ENCODE data around the gene TENM3. TPM values are rescaled to one million over a fixed set of nuclear protein-coding genes. Genes with fewer than 3 reads are reported as not detected.

TENM3 gene
- total and polyA plus RNA-seq, 10 of the 15 experiments (the other 5 are each of a cell fraction or from before 2014, with no cell fraction given) = 0.01 to 1.7 (median 0.08) TPM; not detected in 2

DNA sequence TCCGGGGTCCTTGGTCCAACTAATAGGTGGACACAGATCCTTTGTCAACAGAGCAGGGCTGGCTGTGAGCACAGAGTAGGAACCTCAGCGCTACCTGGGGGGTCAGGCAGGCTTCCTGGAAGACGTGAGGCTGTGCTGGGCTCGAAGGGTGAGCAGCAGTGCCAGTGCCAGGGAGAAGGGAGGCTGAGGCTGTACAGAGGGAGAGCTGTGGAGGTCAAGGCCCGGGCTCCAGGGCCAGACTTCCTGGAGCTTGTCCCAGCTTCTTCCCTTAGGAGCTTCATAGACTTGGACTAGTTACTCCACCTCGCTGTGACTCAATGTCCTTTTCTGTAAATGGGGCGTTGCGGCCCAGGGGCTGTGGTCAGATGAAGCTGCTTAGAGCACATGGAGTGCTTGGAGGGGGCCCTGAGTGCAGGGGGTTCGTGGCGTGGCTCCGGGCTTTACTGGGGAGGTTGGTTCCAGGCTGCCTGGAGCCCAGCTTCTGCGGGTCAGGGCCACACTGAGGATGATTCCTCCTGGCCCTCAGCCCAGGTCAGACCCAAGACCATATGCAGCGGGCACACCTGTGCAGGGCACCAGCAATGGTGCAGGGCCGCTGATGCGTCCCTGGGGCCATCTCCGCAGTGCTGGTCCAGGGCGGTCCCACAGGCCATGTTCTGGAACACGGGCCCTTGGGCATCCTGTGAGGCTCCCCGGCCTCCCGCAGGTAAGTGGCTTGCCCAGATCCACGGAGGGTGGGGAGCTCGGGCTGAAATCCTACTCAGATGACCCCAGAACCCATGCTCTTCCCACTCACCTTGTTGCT lies 575.9 kb downstream of the TENM3 start:
- H3K4me1 ChIP-seq (ENCODE audit: control insufficient read depth, insufficient read depth, low read length) = peaks cover 6% of the 10 kb centered on the region; the same call in 1 of the 2 replicates
- BruUV-seq (replicated peaks) = no TSS peak
- TF ChIP-seq, protein P1, sequence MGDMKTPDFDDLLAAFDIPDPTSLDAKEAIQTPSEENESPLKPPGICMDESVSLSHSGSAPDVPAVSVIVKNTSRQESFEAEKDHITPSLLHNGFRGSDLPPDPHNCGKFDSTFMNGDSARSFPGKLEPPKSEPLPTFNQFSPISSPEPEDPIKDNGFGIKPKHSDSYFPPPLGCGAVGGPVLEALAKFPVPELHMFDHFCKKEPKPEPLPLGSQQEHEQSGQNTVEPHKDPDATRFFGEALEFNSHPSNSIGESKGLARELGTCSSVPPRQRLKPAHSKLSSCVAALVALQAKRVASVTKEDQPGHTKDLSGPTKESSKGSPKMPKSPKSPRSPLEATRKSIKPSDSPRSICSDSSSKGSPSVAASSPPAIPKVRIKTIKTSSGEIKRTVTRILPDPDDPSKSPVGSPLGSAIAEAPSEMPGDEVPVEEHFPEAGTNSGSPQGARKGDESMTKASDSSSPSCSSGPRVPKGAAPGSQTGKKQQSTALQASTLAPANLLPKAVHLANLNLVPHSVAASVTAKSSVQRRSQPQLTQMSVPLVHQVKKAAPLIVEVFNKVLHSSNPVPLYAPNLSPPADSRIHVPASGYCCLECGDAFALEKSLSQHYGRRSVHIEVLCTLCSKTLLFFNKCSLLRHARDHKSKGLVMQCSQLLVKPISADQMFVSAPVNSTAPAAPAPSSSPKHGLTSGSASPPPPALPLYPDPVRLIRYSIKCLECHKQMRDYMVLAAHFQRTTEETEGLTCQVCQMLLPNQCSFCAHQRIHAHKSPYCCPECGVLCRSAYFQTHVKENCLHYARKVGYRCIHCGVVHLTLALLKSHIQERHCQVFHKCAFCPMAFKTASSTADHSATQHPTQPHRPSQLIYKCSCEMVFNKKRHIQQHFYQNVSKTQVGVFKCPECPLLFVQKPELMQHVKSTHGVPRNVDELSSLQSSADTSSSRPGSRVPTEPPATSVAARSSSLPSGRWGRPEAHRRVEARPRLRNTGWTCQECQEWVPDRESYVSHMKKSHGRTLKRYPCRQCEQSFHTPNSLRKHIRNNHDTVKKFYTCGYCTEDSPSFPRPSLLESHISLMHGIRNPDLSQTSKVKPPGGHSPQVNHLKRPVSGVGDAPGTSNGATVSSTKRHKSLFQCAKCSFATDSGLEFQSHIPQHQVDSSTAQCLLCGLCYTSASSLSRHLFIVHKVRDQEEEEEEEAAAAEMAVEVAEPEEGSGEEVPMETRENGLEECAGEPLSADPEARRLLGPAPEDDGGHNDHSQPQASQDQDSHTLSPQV (IDR thresholded peaks at IDR 0.05) = no peak
- no peak for TF ChIP-seq ZNF217 (IDR thresholded peaks at IDR 0.05)
- TF ChIP-seq SUPT20H (IDR thresholded peaks at IDR 0.05; ENCODE audit: borderline replicate concordance, control insufficient read depth, low read depth, low read length) = no peak
- TF ChIP-seq RFX5 (IDR thresholded peaks at IDR 0.05; ENCODE audit: low read depth, low read length) = no peak
- TF ChIP-seq MEF2B (IDR thresholded peaks at IDR 0.05; ENCODE audit: partially characterized antibody, poor library complexity, severe bottlenecking) = no peak
- TF ChIP-seq CBX5 (IDR thresholded peaks at IDR 0.05; ENCODE audit: low read depth) = no peak
- TF ChIP-seq SUZ12 (IDR thresholded peaks at IDR 0.05; ENCODE audit: unreplicated experiment) = no peak
- no peak for TF ChIP-seq SMAD5 (IDR thresholded peaks at IDR 0.05; ENCODE audit: low read depth)
- no peak for TF ChIP-seq ZBED1 (IDR thresholded peaks at IDR 0.05; ENCODE audit: borderline replicate concordance)
- no peak for TF ChIP-seq ZNF687 (IDR thresholded peaks at IDR 0.05)
- TF ChIP-seq POU2F2 (IDR thresholded peaks at IDR 0.05; ENCODE audit: borderline replicate concordance, low read depth, low read length) = no peak
- no peak for TF ChIP-seq TCF12 (IDR thresholded peaks at IDR 0.05; ENCODE audit: low read depth, low read length)

More for the DNA sequence above, 575.9 kb downstream of the TENM3 start:
- Histone ChIP-seq H3K4me2 (ENCODE audit: control insufficient read depth, insufficient read depth) (no peak overlapping the region), H3K79me2 (ENCODE audit: control insufficient read depth, insufficient read depth, low read length) (no peaks in the 10 kb centered on the region), H3K4me3 (no peak overlapping the region), H3K27me3 (replicated peaks in 1 of 2; ENCODE audit: control insufficient read depth in 2 of 2, insufficient read depth in 2 of 2, low read length in 1 of 2) (no peaks in the 10 kb centered on the region), H3K27ac (ENCODE audit: control insufficient read depth, insufficient read depth) (no peak overlapping the region), H2AFZ (ENCODE audit: control insufficient read depth, low read depth, low read length) (no peak overlapping the region), H4K20me1 (ENCODE audit: control insufficient read depth, insufficient read depth) (no peaks in the 10 kb centered on the region), H3K36me3 (ENCODE audit: control insufficient read depth in 2 of 2, insufficient read depth in 2 of 2, low read length in 1 of 2) (no peaks in the 10 kb centered on the region), H3K9me3 (replicated peaks; ENCODE audit: control insufficient read depth, insufficient read depth, low read length) (no peaks in the 10 kb centered on the region), H3K9ac (ENCODE audit: control insufficient read depth, insufficient read depth, low read length) (no peak overlapping the region)
- RAD21 ChIA-PET (ENCODE audit: unreplicated experiment) = no interaction called here
- ATAC-seq = no peak
- POLR2A ChIA-PET = interaction anchor here (1.1 kb wide), 1 partner anchor 49 kb away, joined by 3 read pairs; no protein-coding TSS in a partner anchor
- FAIRE-seq = no peak
- CTCF ChIA-PET = no interaction called here
- in situ Hi-C loops (cut with MboI) (no loop called here), intact Hi-C loops (cut with micrococcal nuclease; ENCODE audit: unreplicated experiment) (no loop called here)
- SMC1A ChIA-PET (ENCODE audit: uncharacterized antibody, unreplicated experiment) = interaction anchor here (1.1 kb wide), 1 partner anchor 10 kb away, joined by 3 read pairs; no protein-coding TSS in a partner anchor
- no peak for DNase-seq (ENCODE audit: low read depth, low spot score)
- WGBS (ENCODE audit: insufficient coverage, insufficient replicate concordance, low lambda C conversion rate, missing lambda C conversion rate) = 57% methylated on average over 22 of the region's 22 CpGs

Measured in GM12878 (cell line).